HG03139 (cell line): ENCODE measurements around the gene CYB561D2.

Source experiments
- ATAC-seq: cut with Tn5 transposase; IDR thresholded peaks from one replicate; pipeline ENCODE4 v1.9.1; 2021; ENCODE audit not compliant: unreplicated experiment

The CYB561D2 gene

DNA sequence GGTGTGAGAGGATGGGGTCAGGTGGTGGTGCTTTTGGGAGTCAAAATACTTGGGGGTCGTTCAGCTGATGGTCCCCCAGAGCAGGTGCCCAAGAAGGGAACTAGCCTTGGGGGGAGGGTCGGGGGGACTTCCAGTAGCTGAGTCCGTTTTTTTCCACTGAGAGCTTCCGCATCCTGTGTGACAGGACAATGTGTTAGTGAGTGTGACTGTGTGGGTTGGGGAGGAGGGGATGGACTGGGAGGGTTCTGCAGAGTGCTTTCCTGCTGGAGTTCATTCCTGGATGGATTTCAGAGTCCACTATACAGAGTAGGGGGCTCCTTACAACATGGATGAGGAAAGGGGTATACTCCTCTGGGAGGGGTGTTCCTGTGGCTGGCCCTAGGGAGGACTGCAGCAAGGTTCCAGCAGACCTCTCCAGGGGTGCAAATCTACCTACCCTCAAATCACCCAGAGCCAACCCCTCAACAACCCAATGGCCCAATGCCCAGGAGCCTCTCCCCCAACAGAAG is 27.5 kb upstream of the CYB561D2 start:
- no peak for ATAC-seq

DNA sequence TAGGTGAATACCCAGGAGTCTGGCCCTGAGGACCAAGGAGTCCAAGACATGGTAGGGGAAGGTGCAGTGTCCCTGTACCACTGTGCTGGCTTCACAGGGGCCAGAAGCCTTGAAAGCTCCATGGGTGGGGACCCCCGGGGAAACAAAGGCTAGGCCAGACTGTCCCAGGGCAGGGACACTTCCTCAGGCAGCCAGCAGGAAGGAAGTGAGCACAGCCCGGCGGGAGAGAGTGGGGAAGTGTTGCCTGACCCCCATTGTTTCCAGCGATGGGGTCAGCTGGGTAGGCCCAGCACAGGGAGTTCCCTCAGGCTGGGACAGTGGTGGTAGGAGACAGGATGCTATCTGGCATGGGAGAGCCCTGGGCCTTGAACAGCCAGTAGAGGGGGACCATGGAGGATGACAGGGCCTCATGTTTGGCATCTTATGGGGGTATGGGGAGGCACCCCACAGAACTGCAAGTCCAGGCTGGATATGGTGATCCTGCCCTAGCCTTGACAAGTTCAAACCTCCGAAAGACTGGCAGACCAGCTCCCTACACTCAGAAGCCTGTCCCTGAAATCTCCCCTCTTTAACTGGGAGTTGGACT is 27.0 kb upstream of the CYB561D2 start:
- no peak for ATAC-seq

DNA sequence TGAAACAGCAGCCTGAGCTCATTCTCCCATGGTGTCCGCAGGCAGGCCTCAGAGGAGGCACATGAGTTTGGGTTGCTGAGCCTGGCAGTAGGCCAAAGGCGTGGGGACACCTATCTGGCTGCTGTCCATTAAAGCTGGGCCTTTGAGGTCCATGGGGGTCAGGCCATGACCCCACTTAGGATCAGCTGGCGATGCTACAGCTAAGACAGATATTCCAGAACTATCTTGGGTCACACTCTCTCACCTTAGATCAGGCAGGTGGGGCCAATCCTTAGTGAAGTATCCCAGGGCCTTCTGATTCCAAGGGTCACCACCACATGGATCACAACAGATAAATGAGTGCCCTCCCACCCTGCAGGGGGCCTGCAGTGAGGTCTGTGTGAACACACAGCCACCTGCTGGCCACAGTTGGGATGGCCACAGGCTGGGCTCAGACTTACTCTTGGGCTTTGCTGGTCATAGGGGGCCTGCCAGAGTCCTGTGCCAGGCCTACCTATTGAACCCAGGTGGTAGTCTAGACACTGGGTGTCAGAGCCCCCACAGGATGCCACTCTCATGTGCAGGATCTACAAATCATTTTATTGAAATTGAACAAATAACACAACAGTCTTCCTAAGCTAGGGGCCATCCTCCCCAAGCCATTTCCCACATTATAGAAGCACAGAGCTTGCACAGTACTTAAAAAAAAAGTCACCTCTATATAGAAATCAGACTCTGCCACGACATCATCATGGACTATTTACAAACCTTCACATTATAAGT is 26.1 kb upstream of the CYB561D2 start:
- no peak for ATAC-seq

DNA sequence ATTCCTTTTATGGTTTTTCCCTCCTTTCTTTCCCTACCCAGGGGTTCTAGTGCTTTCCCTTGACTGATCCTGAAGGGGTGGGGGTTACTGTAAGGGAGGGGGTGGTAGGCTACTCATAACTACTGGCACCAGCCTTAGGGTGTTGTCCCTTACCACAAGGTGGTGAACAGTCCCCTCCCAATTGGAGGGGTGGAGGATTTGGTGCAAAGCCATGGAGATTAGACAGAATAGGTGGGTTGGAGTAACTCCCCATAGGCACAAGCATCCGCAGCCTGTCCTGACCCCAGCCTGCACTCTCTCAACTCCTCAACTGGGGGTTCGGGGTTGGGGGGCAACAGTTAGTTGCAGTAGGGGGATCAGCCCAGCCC is 25.6 kb upstream of the CYB561D2 start:
- ATAC-seq: no peak

DNA sequence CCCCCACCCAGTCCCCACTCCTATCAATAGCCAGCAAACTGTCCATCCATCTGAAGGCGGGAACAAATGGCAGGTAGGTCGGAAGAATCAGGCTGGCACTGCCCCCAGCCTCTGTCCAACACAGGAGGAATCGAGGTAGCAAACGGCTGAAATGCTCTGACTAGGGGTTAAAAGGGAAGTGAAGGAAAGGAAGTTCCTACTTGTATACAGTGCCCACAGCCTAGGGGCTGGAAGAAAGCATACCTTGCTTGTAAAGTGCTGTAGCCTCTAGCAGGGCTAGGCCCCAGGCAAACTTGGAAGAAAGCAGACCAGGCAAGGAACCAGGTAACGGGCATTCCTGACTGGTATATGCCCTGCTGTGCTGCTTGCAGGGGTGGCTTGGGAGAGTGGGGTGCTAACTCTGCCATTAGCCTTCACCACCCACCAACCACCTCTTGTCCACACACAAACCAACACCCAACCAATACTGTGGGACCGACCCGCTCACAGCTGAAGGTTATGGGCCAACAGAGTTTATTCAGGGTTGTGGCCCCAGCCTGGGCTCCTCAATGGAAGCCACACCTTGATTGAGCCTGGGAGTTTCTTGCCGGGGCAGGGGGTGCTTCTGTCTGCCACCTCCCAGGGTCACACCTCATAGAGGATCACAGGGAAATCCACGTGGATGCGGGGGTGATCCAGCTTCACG is 25.0 kb upstream of the CYB561D2 start:
- ATAC-seq: no peak

DNA sequence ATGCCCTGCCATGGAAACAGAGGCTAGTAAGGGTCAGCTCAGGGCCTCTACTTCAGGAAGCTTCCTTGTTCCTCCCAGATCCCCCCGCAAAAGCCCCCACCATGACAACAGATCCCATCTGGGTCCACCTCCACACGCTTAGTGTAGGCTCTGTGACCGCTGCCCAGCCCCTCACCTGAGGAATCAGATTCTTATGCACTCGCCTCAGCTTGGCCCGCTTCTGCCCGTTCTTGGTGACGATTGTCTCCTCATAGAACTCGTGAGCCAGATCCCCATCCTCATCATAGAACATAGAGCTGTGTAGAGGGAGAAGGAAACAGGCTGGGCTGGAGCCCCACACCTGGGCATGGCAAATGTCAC is 24.5 kb upstream of the CYB561D2 start:
- ATAC-seq: no peak

DNA sequence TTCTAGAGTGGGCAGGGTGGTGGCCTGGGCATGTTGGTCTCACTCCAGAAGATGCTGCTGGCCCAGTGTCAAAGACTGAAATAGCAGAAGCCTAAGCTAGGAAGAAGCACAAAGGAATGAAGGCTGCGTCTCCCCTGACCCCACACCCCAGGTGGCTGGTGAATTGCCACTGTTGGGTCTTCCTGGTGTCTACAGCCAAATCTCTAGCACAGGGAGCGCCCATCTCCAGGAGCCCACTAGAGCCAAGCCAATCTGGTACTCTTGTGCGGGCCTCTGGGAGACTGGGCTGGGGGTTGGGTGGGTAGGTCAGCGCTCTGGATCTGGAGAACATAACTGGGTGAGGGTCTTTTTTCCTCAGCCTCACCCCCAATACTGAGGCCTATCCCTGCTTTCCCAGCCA is 23.5 kb upstream of the CYB561D2 start:
- no peak for ATAC-seq

DNA sequence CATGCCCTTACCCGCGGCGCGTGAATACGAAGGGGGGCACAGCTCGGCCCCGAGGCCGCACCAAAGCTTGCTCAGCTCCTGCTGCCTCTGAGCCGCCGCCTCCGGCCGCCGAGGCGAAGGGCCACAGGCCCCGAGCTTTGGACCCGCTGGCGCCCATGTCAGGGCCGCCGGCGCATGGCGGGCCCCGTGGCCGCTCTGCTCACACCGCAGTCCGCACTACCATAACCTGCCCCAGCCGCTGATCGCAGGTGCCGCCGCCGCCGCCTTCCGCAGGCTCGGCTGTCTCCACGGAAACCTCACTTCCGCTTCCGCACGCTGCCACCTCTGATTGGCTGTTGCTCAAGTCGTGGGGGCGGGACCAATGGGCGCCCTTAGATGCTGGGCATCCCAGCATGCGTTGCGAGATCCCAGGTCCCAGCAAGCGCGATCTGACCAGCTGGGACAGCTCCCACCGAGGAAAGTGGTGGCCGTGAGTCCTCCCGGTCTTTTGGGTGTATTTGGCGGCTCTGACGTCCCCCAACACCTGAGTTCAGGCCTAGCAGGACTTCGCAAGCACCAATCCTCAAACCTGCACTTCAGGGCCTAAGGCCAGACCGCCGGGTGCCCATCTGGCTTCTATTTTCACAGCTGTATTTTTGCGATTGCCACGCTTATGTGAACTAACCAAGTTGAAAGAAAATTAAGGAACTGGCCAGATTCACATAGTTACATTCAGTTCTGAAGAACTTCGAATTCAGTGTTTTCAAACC is 22.5 kb upstream of the CYB561D2 start, which contains the start of gene TUSC2:
Gene TUSC2 (minus strand): TSS at position 281 of the 749 bp plus-strand sequence. CDS start 124 bp downstream, at position 157.
- peak; percentile 75 for ATAC-seq

DNA sequence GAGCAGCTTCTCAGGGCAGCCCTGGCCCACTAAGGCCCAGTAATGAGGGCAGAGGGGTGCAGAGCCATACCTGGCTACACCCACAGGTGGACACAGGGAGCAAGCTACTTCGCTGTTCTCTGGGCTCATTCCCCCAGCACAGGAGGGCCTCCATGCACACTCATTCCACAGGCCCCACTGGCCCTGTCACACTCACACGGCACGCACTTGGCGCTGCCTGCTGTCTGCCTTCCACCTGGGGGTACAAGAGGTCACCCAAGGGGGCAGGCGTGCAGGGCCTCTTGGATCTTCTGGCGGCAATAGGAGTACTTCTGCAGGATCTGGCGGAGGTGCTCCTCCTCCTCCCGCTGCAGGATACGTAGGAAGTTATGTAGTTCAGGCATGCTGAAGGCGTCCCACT is 20.3 kb upstream of the CYB561D2 start:
- ATAC-seq: no peak

DNA sequence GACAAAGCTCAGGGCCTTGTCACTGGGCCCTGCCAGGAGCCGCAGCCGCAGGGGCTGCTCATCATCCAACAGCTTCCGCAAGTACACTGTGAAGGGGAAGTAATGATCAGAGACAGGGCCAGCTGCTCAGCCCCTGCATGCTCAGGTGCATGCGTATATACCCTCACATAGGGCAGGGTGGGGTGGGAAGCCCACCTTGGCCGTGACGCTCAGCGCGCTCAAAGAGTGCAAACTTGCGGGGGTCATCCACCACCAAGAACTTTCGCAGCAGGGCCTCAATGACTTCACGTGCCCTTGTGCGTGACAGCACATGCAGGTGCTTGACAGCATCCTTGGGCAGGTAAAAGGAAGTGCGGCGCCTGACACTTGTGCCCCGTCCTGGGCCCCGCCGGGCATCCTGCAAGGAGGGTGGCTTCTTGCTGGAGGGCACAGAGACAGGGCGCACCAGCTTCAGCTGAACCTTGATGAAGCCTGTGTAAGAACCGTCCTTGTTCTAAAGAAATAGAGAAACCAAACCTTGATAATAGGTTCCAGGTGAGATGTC is 19.2 kb upstream of the CYB561D2 start:
- no peak for ATAC-seq

DNA sequence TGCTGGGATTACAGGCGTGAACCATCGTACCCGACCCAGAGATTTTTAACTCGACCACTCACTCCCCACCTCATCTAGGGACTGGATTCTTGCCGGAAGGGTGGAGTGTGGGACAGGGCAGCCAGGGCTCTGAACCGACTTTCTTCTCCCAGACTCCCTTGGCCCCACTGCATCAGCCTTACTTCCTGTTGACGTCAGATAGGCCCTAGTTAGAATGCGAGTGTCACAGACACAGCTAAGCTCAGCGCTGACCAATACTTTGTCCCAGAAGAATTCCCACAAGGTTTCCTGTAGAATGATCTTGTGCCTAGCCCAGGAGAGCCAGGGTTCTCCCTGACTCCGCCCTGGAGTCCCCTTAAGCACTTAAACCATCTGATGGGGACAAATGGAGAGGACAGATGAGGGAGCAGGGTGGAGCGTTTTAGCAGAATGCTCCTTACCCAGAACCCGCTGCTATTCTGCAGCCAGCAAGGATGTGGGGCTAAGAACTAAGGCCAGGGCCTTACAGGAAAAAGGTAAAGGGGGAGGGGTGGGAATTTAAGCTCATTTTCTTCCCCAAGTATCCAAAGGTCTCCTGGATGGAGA is 16.8 kb upstream of the CYB561D2 start:
- ATAC-seq: no peak

DNA sequence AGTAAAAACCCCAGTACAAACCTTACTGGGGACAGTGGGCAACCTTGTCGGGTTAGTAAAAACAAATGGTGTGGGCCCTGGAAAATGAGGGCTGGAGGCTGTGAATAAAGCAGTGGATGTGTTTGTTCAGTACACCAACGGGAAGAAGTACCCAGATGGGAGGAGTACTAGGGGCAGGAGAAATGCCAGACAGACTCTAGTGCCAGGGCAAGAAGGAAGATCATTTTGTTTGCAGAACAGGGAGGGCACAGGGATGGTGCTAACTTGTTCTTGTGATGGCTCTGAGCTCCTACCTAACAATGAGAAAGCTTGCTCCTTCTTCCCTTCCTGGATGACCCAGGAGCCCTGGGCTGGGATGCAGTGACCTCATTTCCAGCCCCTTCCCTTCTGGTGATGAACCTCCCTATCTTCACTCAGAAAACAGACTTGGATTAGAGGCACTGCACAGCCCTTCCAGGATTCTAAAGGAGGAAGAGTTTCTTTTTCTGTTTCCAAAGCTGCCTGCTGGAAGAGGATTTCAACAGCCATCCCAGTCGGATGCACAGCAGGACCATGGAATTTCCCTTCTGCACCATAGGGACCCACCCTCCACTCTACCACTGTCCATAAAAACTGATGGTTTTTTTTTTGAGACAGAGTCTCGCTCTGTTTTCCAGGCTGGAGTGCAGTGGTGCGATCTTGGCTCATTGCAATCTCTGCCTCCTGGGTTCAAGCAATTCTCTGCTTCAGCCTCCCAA is 16.2 kb upstream of the CYB561D2 start:
- no peak for ATAC-seq

DNA sequence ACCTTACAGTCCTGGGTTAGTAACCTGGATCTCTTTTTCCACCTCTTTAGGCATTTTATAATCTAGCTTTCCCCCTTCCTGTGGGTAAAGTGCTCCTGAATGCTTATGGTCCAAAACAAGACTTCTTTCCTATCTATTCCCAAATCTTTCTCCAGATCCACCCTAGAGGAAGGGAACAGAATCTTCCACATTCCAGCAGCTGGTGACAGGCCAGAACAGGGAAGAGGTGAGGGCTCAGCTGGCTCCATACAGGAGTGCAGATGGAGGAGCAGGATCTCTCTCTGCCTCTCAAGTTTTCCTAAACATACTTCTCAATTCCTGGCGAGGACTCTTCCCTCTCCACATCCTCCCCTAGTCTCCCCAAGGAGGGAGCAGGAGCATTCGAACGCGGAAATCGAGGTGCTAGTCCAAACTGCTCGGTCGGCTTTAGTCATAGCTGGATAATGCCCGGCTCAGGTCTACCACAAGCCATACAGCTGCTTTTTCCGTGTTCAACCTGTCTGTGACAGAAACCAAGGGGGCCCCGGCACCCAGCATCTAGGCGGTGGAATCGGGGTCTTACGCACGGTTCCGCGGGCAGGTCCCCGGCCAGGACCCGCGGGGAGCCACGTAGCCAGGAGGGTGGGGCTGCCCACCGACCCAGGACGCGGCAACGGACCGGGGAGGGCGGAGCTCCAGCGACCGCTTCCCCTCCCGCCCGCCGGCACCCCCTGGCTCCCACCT is 14.0 kb upstream of the CYB561D2 start:
- peak; percentile 4 for ATAC-seq

DNA sequence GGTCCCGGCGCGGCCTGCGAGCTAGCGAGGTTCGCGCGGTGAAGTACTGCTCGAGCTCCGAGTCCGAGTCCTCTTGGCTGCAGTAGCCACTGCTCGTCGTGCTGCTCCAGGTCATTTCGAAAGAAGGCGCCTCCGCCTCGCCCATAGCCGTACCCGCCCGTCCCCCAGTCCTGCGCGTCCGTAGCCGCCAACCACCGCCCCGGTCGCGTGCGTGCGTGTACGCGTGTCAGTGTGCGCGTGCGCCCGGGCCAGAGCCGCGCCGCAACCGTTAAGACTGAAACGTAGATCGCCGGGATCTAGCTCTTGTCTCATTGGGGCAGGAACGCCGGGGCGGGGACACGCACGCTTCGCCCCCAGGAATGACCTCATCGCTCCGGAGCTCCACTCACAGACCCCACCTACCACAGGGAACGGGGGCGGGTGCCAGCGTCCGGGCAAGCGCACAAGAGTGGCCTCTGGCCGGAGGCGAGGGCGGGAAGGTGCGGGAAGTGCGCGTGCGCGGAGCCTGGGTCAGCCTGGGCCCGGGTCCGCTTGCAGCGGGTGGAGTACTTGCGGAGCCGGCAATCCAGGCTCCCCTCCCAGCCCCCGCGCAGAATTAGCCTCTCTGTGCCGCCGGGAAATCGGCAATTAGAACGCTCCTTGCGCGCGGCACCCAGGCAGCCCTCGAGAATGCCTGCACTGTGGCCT is 13.3 kb upstream of the CYB561D2 start:
- peak; percentile 75 for ATAC-seq

DNA sequence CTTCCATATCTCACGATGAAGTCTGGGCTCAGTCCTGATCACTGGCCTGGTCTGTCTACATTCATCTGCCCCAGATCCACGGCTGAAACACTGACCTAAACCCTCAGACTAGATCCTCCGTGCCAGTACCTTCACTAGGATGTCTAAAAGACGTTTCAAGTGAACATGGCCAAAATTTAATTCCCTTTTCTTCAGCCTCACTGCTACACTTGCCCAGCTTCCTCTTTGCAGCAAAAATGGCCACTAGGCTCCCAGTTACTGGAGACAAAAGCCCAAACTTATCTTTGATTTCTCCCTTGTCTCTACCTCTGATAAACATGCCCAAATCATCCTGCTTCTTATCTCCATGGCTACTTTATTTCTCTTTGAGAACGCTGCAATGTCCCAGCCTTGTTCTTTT is 11.7 kb upstream of the CYB561D2 start:
- no peak for ATAC-seq

DNA sequence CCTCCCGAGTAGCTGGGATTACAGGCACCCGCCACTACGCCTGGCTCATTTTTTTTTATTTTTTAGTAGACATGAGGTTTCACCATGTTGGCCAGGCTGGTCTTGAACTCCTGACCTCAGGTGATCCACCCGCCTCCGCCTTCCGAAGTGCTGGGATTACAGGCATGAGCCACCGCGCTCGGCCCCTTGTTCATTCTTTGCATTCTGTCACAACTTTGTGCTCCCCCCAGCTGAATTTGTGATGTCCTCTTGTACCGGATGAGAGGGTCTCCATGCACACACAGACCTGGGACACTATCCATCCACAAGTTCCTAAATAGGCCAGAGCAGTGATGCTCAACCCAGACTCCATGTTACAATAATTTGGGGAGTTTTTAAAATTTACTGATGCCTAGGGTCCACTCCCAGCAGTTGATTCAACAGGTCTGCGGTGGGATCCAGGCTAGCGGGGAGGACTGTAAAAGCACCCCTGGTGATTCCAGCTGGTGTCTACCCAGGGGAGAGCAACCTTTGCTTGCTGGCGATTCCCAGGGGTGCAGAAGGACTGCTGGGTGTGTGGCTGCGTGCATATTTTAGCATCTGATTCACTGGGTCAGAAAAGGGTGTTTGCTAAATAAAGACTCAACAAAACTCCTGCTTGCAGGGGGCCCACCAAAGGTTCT is 11.0 kb upstream of the CYB561D2 start:
- no peak for ATAC-seq

DNA sequence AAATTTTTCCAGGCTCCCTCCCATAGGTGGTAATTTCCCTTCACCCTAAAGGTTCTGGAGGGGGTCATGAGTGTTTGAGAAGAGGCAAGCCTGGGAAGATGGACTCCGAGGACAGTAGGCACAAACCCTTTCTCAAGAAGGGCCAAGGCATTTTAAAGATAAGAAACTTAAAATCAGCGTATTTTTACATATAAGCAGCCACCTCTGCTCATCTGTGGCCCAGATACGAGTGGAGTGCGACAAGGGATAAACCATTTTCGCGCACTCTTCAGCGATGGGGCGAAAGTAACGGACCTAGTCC is 10.6 kb upstream of the CYB561D2 start:
- ATAC-seq: no peak
